Stimulated activated CD8-positive, alpha-beta memory T cell treated with anti-CD3 and anti-CD28 coated beads, Interleukin-4, amount 100 ng/mL, for 48 hours (primary cell): ENCODE results near the gene SLC51A.
A peak's percentile ranks its signal among the peaks of the same experiment; 100 is the strongest.
"Not testable (repeated sequence)": the region's sequence is repeated elsewhere in the genome, so short reads cannot be mapped to it uniquely, and the experiment has no call there.

Source experiments
- DNase-seq: peaks from one replicate; pipeline ENCODE4 v3.0.0-alpha.2; 2020

The SLC51A gene

DNA sequence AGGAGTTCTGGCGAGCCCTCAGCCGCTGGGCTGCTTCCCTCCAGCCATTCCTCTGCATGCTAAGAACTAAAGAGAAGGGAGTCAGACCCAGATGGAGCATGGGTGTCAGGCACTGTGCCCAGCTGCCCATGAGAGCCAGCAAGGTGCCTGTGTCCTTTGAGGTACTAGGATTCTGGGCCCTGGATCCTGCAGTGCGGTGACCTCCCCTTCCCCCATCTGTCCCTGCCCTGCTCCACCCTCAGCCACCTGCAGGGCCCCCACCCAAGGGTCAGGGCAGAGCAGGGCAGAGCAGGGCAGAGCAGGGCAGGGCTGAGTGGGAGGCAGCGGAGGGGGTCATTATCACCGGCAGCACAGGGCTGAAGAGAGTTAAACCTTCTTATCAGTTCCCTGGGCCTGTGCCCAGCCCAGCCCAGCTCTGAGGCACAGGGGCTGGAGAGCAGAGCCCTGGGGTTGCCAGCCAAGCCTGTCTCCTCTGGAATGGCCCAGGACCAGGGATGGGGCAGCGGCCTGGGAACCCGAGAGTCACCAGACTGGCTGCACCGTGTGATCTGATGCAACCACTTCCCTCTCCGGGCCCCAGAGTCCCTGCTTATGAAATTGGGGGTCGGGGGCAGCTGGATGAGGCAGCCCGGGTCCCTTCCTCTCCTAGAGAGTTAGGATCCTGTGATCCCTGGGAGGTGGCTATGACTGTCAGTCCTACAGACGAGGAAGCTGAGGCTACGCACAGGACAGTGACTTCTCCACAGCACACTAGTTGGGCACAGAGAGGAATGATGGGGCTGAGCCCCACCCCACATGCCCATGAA, 22.4 kb upstream of the SLC51A start:
- no peak for DNase-seq

DNA sequence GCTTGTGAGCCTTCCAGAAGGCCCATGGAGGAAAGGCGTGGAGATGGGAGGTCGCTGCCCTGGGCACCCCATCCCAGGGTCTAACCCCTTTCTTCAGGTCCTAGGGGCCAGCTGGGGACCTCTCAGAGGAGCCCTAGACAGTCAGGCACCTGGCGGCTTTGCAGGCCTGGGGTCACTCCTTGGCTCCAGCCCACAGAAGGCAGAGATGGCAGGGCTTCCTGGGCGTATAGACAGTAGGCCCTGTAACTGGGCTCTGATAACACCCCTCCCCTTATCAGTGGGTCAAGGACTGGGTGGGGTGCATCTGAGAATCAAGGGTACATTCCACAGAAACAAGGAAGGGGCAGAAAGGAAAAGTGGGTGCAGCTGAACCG, 21.8 kb upstream of the SLC51A start:
- DNase-seq = no peak

DNA sequence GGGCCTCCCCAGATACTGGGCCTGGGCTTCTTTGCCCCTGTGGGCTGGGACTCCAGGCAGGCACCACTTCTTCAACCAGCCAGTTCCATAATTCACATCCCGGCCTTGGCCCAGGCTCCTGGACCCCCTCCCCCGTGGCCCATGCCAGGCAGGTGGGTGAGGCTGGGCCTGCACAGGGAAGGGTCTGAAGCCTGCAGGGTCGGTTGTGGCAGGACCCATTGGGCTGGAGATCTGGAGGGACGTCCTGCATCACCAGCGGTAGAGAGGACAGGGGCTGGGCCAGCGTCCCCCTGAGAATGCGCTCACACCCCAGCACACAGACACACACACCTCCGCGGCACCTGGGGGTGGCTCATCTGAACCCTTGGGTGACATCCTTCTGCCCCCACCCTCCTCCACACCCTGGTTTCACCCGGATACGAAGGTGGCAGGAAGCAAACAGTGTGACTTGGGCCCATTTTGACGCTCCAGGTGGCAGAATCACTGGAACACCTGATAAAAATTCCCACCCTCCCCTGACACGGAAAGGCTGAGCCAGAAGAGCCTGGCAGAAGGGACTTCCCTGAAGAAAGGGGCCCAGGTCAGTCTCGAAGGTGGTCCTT, 20.6 kb upstream of the SLC51A start:
- DNase-seq = no peak

DNA sequence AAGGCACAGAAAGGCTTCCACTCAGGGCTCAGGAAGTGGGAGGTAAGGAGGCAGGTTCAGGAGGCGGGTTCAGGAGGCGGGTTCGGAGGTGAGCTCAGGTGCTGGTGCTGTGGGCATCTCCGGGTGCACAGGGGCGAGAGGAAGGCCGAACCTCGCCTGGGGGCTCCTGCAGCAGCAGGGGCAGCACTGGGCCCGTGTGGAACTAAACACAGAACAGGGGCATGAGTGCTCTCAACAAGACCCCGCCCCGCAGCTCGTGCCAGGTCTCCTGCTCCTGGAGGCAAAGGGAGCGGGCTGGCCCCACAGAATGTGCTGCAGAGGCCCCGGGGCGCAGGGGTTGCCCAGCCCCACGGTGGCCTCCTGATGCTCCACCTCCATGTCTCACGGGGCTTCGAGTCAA, 18.8 kb upstream of the SLC51A start:
- DNase-seq = no peak

DNA sequence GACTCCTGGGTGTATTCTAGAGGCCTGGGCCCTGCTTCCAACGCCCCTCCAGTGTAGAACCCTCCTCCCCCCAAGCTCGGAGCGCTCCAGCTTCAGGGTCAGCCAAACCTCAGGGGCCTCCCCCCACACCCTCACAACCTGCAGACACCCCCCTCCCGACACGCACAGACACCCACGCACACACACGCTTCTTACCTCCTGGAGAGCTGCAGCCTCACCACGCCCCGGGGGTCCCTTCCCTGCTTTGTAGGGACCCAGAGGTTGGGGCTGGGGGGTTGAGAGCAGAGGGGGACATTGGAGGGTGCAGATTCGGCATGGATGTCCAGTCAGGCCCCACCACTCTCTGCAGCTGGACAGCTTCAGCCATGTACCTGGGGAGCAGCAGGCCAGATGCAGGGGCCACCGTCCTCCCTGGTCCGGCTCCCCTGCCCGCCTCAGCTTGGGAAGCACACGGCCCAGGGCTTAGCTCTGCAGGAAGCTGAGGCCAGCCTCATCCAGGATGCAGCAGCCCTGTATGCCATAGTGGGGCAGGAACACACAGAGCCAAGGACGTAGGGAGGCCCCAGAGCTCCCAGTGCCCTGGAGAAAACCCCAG, 18.2 kb upstream of the SLC51A start:
- DNase-seq = no peak

DNA sequence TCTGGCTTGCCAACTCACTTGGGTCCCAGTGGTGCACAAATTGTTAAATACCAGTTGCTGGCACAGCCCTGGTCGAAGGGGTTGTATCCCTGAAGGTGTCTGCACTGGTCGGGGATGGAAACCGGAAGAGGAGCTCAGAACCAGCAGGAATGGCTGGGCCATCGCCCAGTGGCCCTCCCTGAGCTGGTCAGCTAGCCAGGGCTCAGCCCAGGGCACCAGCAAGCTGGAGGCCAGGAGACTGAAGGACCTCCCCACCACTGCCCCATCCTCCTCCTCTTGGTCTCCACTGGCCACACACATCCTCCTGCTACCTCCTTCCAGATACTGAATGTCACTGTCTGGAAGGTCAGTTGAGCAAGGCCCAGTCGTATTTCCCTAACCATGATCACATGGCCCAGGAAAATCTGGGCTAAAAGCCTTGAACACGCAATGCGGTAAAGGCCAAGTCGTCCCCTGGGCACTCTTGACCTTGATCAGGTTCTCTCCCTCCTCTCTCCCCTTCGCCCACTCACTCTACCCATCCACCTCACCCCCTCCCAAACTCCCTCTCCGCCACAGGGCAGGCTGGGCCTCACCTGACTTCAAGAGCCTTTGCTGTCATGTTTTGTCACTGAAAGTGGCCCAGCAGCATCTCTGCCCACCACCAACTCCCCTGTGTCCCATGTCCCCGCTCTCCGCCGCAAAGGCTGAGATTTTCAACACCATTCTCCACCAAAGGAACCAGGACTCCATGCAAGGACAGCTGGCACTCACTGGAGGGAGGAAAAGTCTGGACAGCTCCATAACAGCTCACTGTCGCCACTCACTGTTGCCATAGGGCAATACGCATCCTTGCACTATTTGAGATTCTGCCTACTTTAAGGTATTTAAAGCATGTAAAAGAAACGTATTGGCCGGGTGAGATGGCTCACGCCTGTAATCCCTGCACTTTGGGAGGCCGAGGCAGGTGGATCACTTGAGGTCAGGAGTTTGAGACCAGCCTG, 17.3 kb upstream of the SLC51A start:
- no peak for DNase-seq

DNA sequence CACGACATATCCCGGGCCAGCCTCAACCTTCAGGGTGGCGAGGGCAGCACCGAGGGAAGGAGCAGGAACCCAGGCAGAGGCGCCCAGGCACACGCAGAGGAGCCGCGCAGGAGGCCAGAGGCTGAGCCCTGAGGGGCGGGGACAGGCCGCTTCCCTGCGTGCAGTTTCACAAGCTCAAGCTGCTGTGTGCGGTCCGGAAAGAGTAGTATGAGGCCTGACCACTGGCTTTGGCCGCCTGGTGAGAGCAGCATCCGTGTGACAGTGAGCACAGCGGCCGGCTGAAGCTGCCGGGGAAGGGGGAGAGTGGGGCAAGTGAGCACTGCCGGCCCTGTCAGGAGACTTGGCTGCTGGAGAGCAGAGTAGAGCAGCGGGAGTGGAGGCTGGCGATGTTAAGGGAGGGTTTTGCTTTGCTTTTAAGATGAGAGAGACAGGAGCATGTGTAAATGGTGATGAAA, 13.8 kb upstream of the SLC51A start:
- no peak for DNase-seq

DNA sequence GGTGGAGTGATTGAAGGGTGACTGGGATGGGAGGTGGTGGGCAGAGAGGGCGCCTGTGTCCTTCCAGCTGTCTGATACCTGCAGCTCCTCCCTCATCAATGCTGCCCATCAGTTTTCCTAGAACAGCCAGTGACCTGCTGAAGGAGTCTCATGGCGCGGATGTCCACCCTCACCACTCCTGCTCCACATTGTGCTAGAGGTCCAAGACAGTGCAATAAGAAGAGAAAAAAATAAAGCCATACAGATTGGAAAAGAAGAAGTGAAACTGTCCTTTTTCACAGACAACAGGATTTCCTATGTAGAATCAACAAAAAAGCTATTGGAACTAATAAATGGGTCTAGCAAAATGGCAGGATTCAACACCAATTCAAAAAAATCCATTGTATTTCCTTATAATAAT, 12.5 kb upstream of the SLC51A start:
- DNase-seq = no peak

DNA sequence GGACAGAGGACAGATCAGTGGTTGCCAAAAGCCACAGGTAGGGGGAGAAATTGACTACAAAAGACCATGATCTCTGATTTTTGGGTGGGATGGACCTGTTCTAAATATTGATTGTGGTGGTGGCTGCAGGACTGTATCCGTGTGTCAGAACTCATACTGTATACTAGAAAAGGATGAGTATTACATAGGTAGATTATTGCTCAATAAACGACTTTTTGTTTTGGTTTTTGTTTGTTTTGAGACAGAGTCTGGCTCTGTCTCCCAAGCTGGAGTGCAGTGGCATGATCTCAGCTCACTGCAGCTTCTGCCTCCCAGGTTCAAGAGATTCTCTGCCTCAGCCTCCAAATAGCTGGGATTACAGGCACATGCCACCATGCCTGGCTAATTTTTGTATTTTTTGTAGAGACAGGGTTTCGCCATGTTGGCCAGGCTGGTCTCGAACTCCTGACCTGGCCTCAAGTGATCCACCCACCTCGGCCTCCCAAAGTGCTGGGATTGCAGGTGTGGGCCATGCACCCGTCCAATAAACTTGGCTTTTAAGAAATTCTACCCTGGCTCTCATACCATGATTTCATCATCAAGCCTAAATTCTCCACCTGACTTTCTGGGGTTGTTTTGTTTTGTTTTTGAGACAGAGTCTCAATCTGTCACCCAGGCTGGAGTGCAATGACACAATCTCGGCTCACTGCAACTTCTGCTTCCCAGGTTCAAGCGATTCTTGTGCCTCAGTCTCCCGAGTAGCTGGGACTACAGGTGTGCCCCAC, 10.7 kb upstream of the SLC51A start:
- not testable (repeated sequence) for DNase-seq

DNA sequence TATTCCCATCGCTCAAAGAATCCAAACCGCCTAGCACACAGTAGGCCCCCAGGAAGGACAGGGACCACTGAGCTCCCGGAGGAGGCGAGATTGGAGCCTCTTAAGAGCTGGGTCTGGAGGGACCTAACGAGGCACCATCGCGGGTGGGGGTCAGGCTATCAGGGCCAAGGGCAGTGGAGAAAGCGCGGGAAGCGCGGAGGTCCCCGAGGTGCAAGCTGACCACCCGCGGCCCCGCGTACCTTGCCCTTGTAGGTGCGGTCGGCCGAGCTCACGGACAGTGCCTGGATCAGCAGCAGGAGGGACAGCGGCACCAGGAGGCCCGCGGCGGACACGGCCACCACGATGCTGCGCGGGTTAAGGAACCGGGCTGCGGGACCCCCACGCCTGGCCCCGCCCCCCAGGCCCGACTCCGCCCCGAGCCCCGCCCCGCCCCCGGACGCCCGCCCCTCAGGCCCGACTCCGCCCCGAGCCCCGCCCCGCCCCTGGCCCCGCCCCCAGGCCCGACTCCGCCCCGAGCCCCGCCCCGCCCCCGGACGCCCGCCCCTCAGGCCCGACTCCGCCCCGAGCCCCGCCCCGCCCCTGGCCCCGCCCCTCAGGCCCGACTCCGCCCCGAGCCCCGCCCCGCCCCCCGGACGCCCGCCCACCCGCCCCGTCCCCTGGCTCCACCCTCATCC, 9.0 kb upstream of the SLC51A start:
- DNase-seq = peak; percentile 39

DNA sequence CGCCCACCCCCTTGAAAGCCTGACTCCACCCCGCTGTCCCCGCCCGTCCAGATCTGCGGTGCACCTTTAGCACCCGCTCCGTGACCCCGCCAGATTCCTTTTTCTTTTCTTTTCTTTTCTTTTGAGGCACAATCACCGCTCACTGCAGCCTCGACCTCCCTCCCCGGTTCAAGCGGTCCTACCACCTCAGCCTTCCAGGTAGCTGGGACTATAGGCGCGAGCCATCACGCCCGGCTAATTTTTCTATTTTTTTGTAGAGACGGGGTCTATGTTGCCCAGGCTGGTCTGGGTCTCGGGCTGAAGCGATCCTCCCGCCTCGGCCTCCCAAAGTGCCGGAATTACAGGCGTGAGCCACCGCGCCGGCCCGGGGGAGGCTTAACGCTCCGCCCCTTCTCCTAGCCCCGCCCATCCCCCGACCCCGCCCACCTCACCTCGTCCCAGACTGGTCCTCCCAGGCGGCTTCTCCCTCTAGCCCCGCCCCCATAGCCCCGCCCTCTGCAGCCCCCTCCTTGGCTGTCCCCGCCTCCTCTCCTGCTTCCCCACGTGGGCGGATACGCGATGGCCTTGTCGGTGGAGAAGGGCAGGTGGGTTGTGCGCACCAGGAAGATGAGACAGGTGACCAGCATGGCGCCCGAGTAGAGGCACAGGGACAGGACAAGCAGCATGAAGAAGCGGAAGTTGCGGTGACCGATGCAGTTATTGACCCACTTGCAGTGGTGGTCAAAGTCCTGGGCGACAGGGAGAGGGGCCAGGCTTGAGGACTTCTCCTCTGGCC, 8.3 kb upstream of the SLC51A start:
- DNase-seq = peak; percentile 78

DNA sequence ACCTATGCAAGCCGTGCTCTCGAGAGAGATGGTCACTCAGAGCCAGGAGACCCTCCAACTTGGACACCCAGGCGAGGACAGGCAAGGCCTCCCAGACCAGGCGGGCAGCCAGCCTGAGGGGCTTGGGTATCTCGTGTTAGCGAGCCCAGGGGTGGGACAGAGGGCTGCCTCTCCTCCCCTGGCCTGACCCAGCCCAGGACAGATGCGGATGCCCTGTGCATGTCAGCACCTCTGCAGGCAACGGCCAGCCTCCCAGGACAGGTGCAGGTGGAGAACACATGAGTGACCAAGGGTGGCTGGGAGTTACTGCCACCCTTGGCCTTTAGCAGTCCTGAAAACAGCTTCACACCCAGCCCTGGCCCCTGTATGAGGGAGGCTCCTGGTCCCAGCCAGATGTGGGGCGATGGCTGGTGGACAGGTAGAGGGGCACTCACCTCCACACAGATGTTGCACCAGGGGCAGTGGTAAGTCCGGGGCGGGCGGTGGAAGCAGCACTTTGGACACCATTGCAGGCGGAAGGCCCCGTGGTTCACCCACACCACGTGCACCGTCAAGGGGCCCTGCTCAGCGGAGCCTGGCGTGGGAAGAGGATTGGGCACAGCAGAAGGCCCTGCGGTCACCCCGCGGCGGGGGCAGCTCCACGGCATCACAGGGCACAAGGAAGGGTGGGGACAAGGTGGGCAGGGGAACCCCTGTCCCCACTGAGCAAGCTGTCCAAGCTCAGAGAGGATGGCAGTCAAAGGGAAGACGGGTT, 7.2 kb upstream of the SLC51A start:
- no peak for DNase-seq

DNA sequence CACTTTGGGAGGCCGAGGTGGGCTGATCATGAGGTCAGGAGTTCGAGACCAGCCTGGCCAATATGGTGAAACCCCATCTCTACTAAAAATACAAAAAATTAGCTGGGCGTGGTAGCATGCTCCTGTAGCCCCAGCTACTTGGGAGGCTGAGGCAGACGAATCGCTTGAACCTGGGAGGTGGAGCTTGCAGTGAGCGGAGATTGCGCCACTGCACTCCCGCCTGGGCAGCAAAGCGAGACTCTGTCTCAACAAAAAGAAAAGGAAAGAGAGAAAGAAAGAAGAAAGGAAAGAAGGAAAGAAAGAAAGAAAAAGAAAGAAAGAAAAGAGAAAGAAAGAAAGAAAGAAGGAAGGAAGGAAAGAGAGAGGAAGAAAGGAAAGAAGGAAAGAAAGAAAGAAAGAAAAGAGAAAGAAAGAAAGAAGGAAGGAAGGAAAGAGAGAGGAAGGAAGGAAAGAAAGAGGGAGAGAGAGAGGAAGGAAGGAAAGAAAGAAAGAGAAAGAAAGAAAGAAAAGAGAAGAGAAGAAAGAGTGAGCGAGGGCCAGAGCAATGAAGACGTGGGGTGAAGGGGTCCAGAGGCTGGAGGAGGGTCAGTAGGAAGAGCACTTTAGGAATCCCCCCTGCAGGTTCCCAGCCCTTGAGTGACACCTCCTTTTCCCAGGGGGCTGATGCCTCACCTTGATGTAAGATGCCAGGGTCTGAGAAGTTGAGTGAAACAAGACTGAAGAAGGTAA, 6.2 kb upstream of the SLC51A start:
- not testable (repeated sequence) for DNase-seq

DNA sequence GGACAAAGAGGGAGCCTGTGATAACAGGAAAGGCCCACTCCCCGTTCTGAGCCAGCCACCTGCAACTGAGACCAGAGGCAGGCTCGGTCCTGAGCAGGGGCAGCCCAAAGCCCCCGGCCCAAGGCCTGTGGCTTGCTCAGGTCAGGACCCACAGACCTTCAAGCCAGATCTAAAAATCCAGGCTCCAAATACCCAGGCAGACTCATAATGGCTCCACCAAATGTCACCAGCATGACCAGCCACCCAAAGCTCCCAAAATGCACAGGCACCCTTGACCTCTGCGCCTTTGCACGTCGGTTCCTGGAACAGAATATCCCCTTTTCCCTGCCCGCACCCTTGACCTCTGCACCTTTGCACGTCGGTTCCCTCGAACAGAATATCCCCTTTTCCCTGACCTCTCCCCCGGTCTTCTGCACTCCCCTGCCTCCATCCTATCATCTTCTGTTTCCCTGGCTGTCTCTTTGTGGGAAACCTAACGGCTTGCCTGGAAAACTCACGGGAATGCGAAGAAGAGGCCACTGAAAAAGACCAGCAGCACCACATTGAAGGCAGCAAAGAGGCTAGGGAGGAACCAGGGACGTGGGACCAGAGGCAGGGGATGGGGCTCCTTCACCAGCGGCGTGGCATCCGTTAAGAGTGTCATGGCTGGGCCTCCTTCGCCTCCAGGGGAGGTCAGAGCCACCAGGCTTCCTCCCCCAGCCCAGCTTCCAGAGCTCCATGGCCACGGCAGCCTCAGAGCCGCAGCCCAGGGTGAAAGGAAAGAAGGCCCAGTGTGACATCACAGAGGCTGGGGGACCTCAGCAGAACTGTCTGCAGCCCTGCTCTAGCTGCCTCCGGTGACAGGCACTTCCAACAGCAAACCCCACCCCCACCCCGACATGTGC, 5.4 kb upstream of the SLC51A start, which contains the start of gene ZDHHC19:
TSS of gene ZDHHC19 (minus strand) at position 728 of the 884 bp plus-strand sequence. CDS start at position 643, 85 bp downstream.
- DNase-seq = no peak

DNA sequence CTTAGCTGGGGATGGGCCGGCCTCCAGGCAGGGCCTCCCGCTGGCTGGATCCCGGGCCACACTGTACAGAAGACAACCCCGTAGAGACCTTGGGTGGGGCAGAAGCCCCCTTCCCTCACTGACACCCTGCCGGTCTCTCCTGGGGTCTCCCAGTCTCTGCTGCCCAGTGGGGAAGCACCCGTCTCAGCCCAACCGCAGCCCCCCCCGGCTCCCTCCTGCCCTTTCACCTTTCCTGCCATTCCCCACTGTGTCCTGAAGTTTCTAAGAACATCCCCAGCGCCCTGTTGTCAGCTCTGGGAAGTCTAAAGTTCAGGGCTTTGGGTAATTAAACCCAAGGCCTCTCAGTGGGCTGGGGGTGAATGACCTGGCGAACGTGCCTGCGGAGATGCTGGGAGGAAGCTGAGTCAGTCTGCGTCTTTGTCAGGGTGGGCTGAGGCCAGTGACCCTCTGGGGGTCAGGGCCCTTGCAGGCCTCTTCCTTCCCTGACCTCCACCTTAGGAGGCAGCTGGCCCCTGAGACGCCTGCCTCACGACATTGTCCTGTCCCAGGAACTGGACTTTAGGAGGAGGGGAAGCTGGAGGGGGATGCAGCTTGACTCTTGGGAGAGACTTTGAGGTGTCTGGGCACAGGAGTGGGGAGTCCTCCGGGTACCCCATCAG, 1.4 kb upstream of the SLC51A start:
- no peak for DNase-seq

DNA sequence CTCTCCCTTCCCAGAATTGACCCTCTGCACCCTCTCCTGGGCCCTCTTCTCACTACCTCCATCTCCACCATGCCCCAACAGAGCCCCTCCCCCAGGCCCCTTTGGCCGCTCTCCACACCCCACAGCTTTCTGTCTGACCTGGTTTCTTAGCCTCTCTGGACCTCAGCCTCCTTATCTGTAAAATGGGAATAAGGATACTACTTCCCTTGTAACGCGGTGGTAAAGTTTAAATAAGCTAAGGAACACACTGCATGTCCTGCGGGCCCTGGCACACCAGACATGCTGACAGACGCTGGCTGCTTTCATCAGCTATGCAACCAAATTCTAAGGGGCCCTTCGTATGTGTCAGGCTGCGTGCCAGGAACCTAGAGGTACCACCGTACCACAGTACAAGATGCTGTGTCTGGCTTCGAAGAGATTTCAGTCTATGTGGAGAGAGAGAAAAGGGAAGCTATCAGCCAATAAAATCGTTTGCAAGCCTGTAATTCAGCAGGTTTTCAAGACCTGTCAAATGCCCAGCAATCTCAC, 777 bp upstream of the SLC51A start:
- DNase-seq = no peak

DNA sequence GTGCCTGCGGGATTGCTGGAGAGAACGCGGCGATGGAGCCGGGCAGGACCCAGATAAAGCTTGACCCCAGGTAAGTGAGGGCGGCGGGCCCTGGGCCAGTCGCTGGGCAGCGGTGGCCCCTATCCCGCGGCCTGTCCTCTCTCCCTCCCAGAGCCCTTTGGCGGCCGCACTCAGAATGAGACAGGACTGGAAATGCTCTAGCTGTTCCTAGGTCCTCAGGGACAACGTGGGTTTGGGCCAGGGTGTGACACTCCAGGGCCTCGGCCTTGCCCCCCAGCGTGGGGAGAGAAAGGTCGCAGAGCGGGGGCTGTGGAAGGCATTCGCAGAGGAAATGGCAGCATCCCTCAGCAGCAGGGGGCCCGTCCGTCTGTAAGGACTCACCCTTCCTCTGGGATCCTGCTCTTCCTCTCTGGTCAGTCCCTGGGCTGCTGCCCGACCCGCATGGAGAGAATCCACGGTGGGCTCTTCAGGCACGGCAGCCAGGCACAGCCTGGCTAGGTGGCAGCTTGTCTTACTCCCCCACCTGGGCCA, 412 bp downstream of the SLC51A start:
- DNase-seq = no peak
